Esophagus mucosa (tissue), 1 donor: ENCODE measurements around the gene HTT. TPM values are rescaled to one million over a fixed set of nuclear protein-coding genes. Genes with fewer than 3 reads are reported as not detected.

Experiments
- ATAC-seq: fragments of 200-7000 bp; cut with Tn5 transposase; one replicate; pipeline ENCODE4 v1.9.1; 2020
- total RNA-seq: library from RNA; stranded (reverse); gene quantifications from one replicate; pipeline ENCODE4 v1.2.4, GENCODE V29; 2023
- donor health status: DM: yes; HTN: yes; CAD: no.

Gene HTT
- total RNA-seq, 1 donor from 2014 or later = 39.6 TPM

GRCh38 chr4:3271131-3271530 is 196.7 kb downstream of the HTT start:
- no peak for ATAC-seq

DNA sequence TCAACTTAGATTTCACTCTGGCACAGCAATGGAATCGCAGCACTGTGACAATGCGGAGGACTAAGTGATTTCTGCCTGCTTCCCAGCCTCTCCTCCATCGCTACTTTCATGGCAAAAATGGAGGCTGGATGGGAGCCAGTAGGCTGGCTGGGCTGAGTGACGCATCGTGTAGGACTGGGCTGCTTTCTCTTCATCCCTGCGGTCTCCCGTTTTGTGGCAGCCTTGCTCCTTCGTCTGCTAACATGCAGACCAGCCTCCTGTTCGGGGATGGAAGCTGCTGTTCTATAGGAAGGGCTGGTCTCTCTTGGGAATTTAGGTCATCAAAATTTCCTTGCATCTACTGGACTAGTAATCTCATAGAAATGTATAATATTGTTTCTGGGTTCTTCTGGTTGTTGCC is 202.5 kb downstream of the HTT start:
- ATAC-seq = no peak

DNA sequence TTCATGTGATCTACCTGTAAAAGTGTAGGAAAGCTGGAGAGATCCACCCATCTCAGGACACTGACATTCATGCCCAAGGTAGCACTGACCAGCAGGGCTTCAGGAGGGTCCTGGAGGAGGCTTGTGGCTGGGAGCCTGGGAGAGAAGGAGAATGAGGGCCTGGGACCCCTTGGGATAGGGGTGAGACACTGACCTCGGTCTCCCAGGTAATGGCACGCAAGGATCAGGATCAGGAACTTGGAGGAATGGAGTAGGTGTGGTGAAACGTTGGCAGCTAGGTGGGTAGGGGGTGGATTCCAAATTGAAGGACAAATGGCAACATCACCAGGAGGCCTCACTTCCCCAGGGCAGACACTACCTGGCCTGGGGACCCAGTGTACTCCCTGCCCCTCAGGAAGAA is 206.0 kb downstream of the HTT start:
- ATAC-seq = no peak

DNA sequence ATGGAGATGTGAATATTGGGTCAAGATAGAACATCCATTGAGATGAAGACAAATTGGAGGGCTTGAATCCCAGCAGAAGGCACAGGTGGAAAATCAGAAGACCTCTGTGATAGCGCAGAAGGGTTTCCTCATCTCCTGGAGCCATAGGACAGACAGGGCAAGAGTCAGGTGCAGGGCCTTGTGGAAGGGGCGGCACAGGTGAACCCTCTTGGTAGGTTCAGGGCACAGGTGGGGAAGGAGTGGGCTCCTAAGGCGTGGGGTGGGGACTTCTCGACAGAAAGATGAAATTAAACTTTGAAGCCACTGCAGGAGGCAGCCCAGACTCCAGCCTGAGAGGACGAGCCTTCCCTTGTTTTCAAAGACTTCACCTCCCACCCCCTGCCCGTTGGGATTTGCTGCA is 209.0 kb downstream of the HTT start:
- ATAC-seq = no peak

DNA sequence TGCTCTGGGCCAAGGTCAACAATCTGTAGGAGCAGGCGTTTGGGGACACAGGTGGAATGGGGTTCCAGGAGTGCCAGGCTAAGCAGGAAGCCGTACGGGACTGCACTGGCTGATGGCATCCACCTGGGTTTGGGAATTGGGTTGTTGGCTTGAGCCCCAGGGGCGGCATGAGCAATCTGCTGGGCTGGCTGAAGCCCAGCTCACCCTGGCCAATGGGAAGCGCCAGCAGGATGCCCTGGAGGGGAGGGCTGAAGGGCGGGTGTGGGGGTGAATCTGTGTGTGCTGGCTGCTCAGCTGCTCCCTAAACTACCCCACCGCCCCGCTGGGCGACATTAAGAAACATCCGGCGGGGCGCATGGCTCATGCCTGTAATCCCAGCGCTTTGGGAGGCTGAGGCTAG is 209.4 kb downstream of the HTT start:
- ATAC-seq = peak; percentile 48

DNA sequence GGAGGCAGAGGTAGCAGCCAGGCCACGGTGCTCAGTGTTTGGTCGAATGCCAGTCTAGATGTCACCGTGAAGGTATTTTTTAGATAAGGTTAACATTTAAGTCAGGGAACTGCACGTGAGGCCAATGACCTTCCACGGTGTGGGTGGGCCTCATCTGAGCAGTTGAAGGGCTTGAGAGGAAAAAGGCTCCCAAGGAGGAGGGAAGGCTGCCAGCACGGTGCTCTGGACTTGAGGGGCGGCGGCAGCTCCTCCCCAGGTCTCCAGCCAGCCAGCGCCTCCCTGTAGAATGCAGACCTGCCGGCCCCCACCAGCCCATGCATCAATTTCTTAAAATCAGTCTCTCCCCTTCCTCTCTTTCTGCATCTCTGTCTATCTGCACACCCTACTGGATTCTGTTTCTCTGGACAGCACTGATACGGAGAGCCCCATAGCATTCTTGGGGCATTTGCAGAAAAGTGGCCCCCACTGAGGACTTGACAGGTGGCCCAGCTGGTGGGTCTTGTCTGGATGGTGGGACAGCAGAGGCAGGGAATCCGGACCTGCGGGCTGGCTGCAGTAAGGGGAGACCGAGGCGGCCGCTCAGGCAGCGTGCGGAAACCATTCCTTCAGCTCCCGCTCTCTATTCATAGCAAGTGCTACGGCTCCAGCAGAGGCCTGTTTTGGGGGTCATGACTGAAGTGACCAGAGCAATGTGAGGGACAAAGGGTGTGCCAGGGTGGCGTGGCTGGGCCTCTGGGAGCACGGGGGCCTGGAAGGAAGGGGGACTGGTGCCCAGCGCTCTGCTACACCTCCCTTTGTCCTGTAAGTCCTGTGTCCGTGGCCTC is 210.5 kb downstream of the HTT start:
- ATAC-seq = no peak

- ATAC-seq = peak; percentile 12
Observed at GRCh38 chr4:3285558-3286334, 211.3 kb downstream of the HTT start.

DNA sequence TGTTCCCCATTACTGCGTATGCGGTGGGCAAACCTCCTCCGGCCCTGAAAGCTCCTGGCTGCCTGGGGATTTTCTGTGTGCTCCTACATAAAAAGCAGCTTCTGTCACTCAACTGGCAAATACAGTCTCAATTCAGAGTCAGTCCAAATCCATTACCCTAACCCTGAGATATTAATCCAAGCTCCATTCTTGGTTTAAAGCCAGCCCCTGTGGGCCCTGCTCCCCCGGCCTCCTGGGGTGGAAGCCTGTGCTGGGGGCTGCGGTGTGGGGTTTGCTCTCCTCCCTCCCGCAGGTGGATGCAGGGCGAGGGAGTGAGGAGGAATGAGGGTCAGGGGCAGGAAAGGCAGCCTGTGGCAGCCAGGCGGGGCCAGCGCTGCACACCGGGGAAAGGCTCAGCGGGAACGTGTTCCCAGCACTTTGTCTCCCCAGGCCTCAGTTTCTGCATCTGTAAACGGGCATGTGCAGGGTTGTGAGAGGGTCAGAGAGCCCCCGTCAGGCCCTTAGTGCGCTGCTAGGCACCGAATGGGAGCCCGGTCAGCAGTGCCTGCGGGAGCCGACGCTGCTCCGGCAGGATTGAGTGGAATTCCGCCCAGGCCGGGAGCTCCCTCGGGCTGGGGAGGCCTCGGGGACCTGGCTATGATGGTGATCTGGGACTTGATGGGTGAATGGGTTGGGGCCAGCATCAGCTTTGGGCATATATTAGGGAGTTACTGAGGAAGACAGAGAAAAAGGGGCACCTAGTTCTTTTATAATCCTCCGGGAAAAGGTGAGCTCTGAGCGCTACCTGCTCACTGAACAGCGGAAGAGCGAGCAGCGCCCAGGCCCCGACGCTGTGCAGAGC is 212.1 kb downstream of the HTT start:
- no peak for ATAC-seq

DNA sequence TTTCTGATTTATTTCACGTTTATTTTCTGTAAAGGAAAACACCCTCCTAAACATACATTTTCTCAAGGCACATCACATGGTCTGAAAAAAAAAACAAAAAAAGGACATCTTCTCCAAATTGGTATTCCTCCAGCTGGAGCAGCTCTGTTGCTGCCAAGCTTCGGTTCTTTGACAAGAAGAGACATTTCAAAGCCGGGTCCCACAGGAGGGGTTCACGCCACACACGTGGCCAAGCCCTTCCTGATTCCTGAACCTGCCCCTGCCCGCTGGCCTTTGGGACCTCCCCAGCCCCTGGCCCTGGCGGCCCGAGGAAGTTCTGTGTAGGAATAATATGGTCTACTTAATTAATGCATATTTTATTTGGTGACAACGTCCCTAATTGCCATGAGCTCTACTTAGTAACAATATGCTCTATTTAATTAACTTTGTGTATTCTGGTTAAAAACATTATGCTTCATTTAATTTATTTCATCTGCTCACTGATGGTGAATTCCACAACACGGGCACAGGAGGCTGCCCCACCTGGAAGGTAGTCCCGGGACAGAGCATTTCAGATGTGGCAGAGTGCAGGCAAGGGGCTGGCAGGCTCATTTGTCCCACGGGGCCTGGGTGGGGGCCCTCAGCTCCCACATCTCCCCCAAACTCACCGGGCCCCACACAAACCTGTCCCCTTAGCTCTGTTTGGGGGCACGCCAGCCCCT is 212.9 kb downstream of the HTT start:
- no peak for ATAC-seq

DNA sequence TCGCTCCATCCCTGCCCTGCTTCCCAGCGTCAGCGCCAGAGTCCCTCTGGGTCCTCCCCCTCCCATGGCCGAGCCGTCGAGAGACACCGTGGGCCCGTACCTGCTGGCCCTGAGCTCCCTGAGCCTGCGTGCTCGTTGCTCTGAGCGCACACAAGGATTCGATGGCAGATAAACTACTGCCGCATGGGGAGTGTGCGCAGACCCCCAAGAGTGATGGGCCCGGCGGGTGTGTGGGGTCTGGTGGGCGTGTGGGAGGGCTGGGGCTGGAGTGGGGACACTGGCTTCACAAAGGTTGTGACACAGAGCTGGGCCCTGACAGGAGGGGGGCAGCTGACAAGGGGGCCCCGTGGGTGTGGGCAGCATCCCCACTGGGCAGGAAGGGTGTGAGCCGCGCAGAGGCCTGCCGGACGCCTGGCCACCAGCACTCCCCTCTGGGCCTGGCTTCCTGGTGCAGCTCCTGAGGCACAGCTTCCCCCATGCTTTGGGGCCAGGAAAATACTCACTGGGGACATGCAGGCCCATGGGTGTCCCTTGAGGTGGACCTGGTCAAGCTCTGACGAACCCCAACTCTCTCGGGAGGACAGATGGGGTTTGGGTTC is 213.6 kb downstream of the HTT start:
- ATAC-seq = no peak

DNA sequence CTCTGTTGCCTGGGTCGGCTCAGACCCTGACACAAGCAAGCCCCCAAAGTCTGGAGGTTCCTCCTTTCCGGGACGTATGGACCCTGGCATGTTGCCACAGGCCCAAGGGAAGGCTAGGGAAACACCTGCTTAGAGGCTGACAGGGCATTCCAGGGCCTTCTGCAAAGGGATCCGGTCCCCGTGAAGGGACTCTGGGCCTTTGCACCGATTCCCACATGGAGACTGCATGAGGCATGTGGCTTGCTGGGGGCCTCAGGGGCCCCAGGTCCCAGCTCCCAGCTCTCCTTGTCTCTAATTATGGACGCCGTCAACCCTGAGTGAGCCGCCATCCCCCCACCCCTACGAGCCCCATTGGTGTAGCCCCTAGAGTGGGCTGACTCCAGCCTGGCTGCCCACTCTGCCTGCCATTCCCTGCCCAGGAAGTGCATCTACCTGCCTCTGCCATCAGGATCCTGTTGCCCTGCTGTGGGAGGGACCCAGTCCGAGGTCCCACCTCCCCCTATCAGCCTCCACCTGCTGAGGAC is 214.2 kb downstream of the HTT start:
- ATAC-seq = no peak

DNA sequence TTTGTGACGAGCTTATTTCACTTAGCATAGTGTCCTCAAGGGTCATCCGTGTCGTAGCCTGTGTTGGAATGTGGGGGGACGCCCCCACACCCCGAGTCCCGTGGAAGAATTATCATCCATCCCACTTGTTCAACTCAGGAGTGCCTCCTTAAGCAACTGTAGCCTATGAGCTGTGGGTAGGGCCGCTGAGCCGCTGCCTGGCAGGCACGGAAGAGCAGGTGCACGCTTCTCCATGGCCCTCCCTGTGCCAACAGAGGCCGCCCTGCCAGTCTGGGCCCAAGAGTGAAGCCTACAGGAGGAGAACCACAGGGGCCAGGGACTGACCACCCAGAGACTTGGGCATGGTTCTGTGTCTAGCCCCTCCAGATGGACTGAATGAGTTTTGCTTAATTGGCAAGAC is 216.0 kb downstream of the HTT start:
- ATAC-seq = no peak

DNA sequence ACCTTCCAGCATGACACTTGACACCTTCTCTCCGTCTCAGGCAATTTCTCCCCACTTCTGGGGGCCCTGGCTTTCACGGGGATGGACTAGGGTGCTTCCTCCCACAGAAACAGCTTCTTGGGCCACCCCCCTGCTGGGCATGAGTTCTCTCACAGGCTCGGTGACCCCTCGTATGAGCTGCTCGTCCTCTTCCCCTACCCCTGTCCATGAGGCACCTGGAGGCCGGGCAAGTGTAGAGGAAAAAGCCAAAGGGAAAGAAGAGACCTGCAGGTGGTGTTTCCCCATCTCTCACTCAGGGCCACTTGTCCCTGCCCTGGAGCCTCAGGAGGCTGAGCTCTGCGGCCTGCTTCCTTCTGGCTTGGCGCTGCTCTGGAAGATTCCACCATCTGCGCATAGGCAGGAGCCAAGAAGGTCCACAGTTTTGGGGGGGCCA is 216.4 kb downstream of the HTT start:
- ATAC-seq = no peak

GRCh38 chr4:3291411-3291968 is 217.0 kb downstream of the HTT start:
- ATAC-seq = peak; percentile 37

DNA sequence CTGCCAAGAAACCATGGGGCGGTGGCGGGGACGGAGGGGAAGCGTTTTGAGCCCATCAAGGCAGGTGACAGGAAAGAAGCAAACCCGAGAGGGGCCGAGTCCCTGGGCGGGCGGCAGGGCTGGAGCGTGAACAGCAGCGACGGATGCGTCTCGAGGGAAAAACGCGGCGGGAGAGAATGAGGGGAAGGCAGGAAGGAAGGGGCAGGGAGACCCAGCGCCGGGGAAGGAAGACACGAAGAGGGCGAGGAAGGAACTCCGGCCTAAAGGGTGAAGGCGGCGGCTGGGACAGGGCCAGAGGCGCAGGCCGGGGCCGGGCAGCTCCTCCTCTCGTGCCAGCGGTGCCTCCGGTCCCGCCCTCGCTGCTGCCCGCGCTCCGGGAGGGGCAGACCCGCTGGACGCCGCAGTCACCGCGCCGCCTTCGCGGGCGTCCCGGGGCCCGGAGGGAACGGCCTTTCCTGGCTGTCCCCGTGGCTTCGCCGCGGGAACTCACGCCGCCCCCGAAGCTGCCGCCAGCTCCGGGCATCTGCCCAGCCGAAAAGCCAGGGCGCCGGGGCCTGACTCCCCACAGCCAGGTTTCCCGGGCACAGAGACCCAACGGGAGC is 217.6 kb downstream of the HTT start:
- ATAC-seq = peak; percentile 62

GRCh38 chr4:3292571-3293400 is 218.3 kb downstream of the HTT start, which contains the start of gene RGS12:
Gene RGS12, plus strand, starts transcription at chr4:3293021. Its CDS starts 23,150 bp downstream, at chr4:3316171.
- ATAC-seq = peak; percentile 93
